ENCODE measurements around the gene COG3. TPM values are rescaled to one million over a fixed set of nuclear protein-coding genes. Genes with fewer than 3 reads are reported as not detected.

Gene COG3
- total and polyA plus RNA-seq, 2 experiments from 2014 or later, result 17.9 to 19.3 TPM

DNA sequence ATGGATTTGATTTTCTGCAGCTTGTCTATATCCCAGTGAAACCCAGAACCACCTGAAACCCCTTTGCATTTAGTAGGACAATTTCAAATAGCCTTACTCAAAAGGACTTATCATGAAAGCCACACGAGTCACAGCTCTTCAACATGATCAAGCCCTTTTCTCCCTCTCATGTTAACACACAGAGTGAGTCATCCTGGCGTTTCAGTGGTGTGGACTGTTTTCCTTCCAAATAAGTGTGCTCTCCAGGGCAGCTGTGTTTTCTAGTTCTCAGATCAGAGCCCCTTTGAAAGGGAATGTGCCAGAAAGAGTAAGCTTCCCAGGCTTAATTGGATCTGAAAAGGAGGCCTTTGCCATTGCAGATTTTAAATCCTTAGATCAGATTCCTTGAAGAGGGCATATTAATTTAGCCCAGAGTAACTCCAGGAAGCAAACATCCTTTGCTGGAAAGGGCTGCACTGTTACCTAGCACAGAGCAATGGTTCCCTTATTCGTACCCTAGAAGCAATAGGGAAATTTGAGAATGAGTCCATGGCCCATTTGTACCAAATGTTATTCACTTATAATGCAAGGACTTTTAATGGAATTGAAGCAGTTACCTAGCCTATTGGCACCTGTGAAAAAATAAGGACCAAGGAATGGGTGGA is 99.5 kb downstream of the COG3 start:
- Histone ChIP-seq H3K9me2 (ENCODE audit: insufficient read depth) (no peaks in the 10 kb centered on the region), H3K9ac (no peak overlapping the region), H3K36me3 (ENCODE audit: low read depth) (no peaks in the 10 kb centered on the region), H3K27me3 (replicated peaks; ENCODE audit: insufficient read depth) (peaks cover 20% of the 10 kb centered on the region), H3K79me2 (ENCODE audit: insufficient read depth) (no peaks in the 10 kb centered on the region), H3K9me3 (ENCODE audit: low read depth) (no peaks in the 10 kb centered on the region), H3F3A (ENCODE audit: insufficient read depth) (no peaks in the 10 kb centered on the region), H3K4me2 (ENCODE audit: unreplicated experiment) (no peak overlapping the region), H3K4me1 (ENCODE audit: insufficient read depth) (no peaks in the 10 kb centered on the region), H3K4me3 (no peak overlapping the region), H4K20me1 (ENCODE audit: insufficient read depth) (no peaks in the 10 kb centered on the region), H2AFZ (no peak overlapping the region), H3K27ac (no peak overlapping the region)
- TF ChIP-seq EZH2 (IDR thresholded peaks at IDR 0.05; ENCODE audit: insufficient read depth, poor library complexity, severe bottlenecking), result no peak
- TF ChIP-seq EZH2phosphoT487 (IDR thresholded peaks at IDR 0.05; ENCODE audit: insufficient read depth, low read depth), result no peak
- 1 to 3% methylated on average over 3 of the region's 3 CpGs for WGBS, 2 experiments (ENCODE audit: low coverage in 1 of 2, low lambda C conversion rate in 2 of 2, missing lambda C conversion rate in 2 of 2)
- in situ Hi-C loops (cut with MboI), result no loop called here
- peak; percentile 75 for DNase-seq

GRCh38 chr13:45565331-45565730 is 100.6 kb downstream of the COG3 start:
- H3K27me3 ChIP-seq (replicated peaks; ENCODE audit: insufficient read depth), result peaks cover 17% of the 10 kb centered on the region
- in situ Hi-C loops (cut with MboI), result no loop called here
- H3K4me3 ChIP-seq, result no peak overlapping the region
- no peak overlapping the region for H2AFZ ChIP-seq
- H3F3A ChIP-seq (ENCODE audit: insufficient read depth), result no peaks in the 10 kb centered on the region
- no peak for DNase-seq
- no peak overlapping the region for H3K4me2 ChIP-seq (ENCODE audit: unreplicated experiment)
- H4K20me1 ChIP-seq (ENCODE audit: insufficient read depth), result no peaks in the 10 kb centered on the region
- no peaks in the 10 kb centered on the region for H3K79me2 ChIP-seq (ENCODE audit: insufficient read depth)
- TF ChIP-seq EZH2 (IDR thresholded peaks at IDR 0.05; ENCODE audit: insufficient read depth, poor library complexity, severe bottlenecking) (no peak), EZH2phosphoT487 (IDR thresholded peaks at IDR 0.05; ENCODE audit: insufficient read depth, low read depth) (no peak)
- no peaks in the 10 kb centered on the region for H3K9me2 ChIP-seq (ENCODE audit: insufficient read depth)
- H3K27ac ChIP-seq, result no peak overlapping the region
- H3K36me3 ChIP-seq (ENCODE audit: low read depth), result no peaks in the 10 kb centered on the region
- H3K4me1 ChIP-seq (ENCODE audit: insufficient read depth), result no peaks in the 10 kb centered on the region
- H3K9me3 ChIP-seq (ENCODE audit: low read depth), result no peaks in the 10 kb centered on the region
- H3K9ac ChIP-seq, result no peak overlapping the region

GRCh38 chr13:45575146-45575829 is 110.5 kb downstream of the COG3 start:
- in situ Hi-C loops (cut with MboI), result no loop called here
- H3K9me2 ChIP-seq (ENCODE audit: insufficient read depth), result no peaks in the 10 kb centered on the region
- no peak overlapping the region for H3K9ac ChIP-seq
- H3K4me2 ChIP-seq (ENCODE audit: unreplicated experiment), result no peak overlapping the region
- H2AFZ ChIP-seq, result no peak overlapping the region
- DNase-seq, result peak; percentile 13
- TF ChIP-seq EZH2phosphoT487 (IDR thresholded peaks at IDR 0.05; ENCODE audit: insufficient read depth, low read depth) (no peak), EZH2 (IDR thresholded peaks at IDR 0.05; ENCODE audit: insufficient read depth, poor library complexity, severe bottlenecking) (no peak)
- no peaks in the 10 kb centered on the region for H3K36me3 ChIP-seq (ENCODE audit: low read depth)
- H3K79me2 ChIP-seq (ENCODE audit: insufficient read depth), result no peaks in the 10 kb centered on the region
- peaks cover 37% of the 10 kb centered on the region; the same call in 1 of the 2 replicates for H3K27me3 ChIP-seq (replicated peaks; ENCODE audit: insufficient read depth)
- H3F3A ChIP-seq (ENCODE audit: insufficient read depth), result no peaks in the 10 kb centered on the region
- H3K27ac ChIP-seq, result no peak overlapping the region
- no peaks in the 10 kb centered on the region for H3K9me3 ChIP-seq (ENCODE audit: low read depth)
- H4K20me1 ChIP-seq (ENCODE audit: insufficient read depth), result no peaks in the 10 kb centered on the region
- WGBS, 2 experiments (ENCODE audit: low coverage in 1 of 2, low lambda C conversion rate in 2 of 2, missing lambda C conversion rate in 2 of 2), result 71 to 74% methylated on average over 12 to 16 of the region's 16 CpGs
- H3K4me3 ChIP-seq, result no peak overlapping the region
- no peaks in the 10 kb centered on the region for H3K4me1 ChIP-seq (ENCODE audit: insufficient read depth)

DNA sequence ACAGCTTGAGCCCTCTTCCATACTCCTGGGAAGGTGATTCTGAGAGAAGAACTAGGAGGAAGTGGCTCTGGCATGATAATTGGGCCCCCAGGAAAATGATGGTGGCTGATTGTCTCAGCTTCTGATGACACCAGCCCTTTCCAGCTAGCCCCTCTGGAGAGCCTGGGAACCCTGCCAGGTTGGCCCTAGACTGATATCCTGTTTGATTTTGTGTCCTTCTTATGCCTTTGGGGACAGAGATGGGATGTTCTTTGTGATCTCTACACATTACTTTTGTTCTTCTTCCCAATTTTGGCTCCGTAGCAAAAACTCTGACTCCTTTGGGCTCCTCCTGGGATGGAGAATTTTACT is 111.1 kb downstream of the COG3 start:
- H3F3A ChIP-seq (ENCODE audit: insufficient read depth), result no peaks in the 10 kb centered on the region
- peaks cover 40% of the 10 kb centered on the region; the same call in 1 of the 2 replicates for H3K27me3 ChIP-seq (replicated peaks; ENCODE audit: insufficient read depth)
- H3K9ac ChIP-seq, result no peak overlapping the region
- in situ Hi-C loops (cut with MboI), result no loop called here
- H2AFZ ChIP-seq, result no peak overlapping the region
- no peak overlapping the region for H3K27ac ChIP-seq
- no peaks in the 10 kb centered on the region for H3K79me2 ChIP-seq (ENCODE audit: insufficient read depth)
- H4K20me1 ChIP-seq (ENCODE audit: insufficient read depth), result no peaks in the 10 kb centered on the region
- H3K4me3 ChIP-seq, result no peak overlapping the region
- H3K9me3 ChIP-seq (ENCODE audit: low read depth), result no peaks in the 10 kb centered on the region
- H3K36me3 ChIP-seq (ENCODE audit: low read depth), result no peaks in the 10 kb centered on the region
- DNase-seq, result no peak
- WGBS, 2 experiments (ENCODE audit: low coverage in 1 of 2, low lambda C conversion rate in 2 of 2, missing lambda C conversion rate in 2 of 2), result 45 to 78% methylated on average over 1 of the region's 1 CpG
- no peaks in the 10 kb centered on the region for H3K9me2 ChIP-seq (ENCODE audit: insufficient read depth)
- H3K4me2 ChIP-seq (ENCODE audit: unreplicated experiment), result no peak overlapping the region
- TF ChIP-seq EZH2phosphoT487 (IDR thresholded peaks at IDR 0.05; ENCODE audit: insufficient read depth, low read depth) (no peak), EZH2 (IDR thresholded peaks at IDR 0.05; ENCODE audit: insufficient read depth, poor library complexity, severe bottlenecking) (no peak)
- H3K4me1 ChIP-seq (ENCODE audit: insufficient read depth), result no peaks in the 10 kb centered on the region
